ENCODE data around the gene ZBTB20.

ZBTB20 gene

DNA sequence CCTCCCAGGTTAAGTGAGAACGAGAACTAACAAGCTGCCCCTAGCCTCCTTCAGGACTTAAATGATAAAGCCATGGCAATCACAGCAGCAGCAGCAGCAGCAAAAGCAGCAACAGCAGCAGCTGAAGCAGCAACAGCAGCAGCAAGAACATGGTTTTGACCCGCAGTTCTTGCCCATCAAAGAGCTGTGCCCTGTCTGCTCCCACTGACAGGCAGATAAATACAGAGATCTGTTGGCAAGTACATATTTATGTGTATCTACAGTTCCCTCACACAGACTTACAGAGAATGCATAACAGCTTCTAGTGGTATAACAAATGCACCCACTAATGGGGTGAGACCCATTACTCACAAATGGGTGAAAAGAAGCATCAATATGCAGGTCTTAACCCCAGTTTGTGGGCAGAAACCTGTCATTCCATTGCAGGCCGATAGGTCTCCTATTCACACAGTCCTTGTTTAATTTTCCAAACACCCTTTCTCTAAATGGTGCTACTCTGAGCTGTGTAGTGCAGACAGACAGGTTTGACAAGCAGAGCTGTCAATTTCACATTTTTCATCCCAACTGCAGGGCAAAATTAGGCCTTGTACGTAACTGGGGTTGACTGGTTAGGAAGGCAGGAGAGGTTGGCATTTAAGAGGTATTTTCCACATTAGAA, 537.0 kb downstream of the ZBTB20 start:
- H3K36me3 ChIP-seq (ENCODE audit: low read length) = no peaks in the 10 kb centered on the region
- no peak overlapping the region for H3K27ac ChIP-seq (ENCODE audit: low read depth, low read length)
- no peaks in the 10 kb centered on the region for H3K27me3 ChIP-seq (ENCODE audit: low read length)

DNA sequence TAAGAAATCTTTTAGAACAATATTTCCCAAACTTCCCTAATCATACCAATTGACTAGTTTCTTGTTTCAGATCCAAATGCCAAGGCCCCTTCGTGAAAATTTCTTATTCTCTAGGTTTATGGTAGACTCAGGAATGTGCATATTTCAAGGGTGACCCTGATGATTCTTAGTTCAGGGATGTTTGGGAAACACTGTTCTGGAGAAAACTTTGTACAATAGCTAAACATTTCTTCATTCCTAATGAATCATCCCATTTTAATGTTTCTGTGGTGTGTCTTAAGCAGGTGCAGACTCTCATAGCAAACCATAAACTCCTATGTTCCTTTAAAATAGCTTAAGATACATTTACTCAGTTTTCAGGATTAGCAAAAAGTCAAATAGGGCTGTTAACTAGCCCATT, 538.8 kb downstream of the ZBTB20 start:
- Histone ChIP-seq H4K20me1 (ENCODE audit: low read depth, low read length) (no peaks in the 10 kb centered on the region), H3K27ac (ENCODE audit: low read depth, low read length) (no peak overlapping the region), H2AFZ (ENCODE audit: low read depth, low read length, severe bottlenecking) (no peak overlapping the region), H3K9ac (ENCODE audit: low read length) (no peak overlapping the region), H3K4me2 (ENCODE audit: low read depth, low read length, poor library complexity, severe bottlenecking) (no peak overlapping the region), H3K27me3 (ENCODE audit: low read length) (no peaks in the 10 kb centered on the region), H3K36me3 (ENCODE audit: low read length) (no peaks in the 10 kb centered on the region), H3K4me3 (ENCODE audit: insufficient read depth, low read length, poor library complexity, severe bottlenecking) (no peak overlapping the region), H3K79me2 (ENCODE audit: insufficient read depth, low read length) (no peaks in the 10 kb centered on the region), H3K9me3 (ENCODE audit: insufficient read depth, low read length) (no peaks in the 10 kb centered on the region), H3K9me2 (replicated peaks; ENCODE audit: insufficient read depth, low read length) (no peaks in the 10 kb centered on the region), H3F3A (ENCODE audit: insufficient read depth) (no peaks in the 10 kb centered on the region)
- TF ChIP-seq, protein P1, sequence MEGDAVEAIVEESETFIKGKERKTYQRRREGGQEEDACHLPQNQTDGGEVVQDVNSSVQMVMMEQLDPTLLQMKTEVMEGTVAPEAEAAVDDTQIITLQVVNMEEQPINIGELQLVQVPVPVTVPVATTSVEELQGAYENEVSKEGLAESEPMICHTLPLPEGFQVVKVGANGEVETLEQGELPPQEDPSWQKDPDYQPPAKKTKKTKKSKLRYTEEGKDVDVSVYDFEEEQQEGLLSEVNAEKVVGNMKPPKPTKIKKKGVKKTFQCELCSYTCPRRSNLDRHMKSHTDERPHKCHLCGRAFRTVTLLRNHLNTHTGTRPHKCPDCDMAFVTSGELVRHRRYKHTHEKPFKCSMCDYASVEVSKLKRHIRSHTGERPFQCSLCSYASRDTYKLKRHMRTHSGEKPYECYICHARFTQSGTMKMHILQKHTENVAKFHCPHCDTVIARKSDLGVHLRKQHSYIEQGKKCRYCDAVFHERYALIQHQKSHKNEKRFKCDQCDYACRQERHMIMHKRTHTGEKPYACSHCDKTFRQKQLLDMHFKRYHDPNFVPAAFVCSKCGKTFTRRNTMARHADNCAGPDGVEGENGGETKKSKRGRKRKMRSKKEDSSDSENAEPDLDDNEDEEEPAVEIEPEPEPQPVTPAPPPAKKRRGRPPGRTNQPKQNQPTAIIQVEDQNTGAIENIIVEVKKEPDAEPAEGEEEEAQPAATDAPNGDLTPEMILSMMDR (IDR thresholded peaks at IDR 0.05; ENCODE audit: insufficient read depth, low read length, poor library complexity, severe bottlenecking) = no peak
- TF ChIP-seq EZH2phosphoT487 (conservative IDR thresholded peaks at IDR 0.05; ENCODE audit: low read length) = no peak

More for the DNA sequence above, 537.0 kb downstream of the ZBTB20 start:
- Histone ChIP-seq H3K9me3 (ENCODE audit: insufficient read depth, low read length) (no peaks in the 10 kb centered on the region), H3K4me3 (ENCODE audit: insufficient read depth, low read length, poor library complexity, severe bottlenecking) (no peak overlapping the region), H3F3A (ENCODE audit: insufficient read depth) (no peaks in the 10 kb centered on the region), H3K79me2 (ENCODE audit: insufficient read depth, low read length) (no peaks in the 10 kb centered on the region), H4K20me1 (ENCODE audit: low read depth, low read length) (no peaks in the 10 kb centered on the region), H3K9ac (ENCODE audit: low read length) (no peak overlapping the region), H3K9me2 (replicated peaks; ENCODE audit: insufficient read depth, low read length) (no peaks in the 10 kb centered on the region), H3K4me2 (ENCODE audit: low read depth, low read length, poor library complexity, severe bottlenecking) (no peak overlapping the region), H2AFZ (ENCODE audit: low read depth, low read length, severe bottlenecking) (no peak overlapping the region)
- TF ChIP-seq, protein P1 (IDR thresholded peaks at IDR 0.05; ENCODE audit: insufficient read depth, low read length, poor library complexity, severe bottlenecking) = no peak
- TF ChIP-seq EZH2phosphoT487 (conservative IDR thresholded peaks at IDR 0.05; ENCODE audit: low read length) = no peak

DNA sequence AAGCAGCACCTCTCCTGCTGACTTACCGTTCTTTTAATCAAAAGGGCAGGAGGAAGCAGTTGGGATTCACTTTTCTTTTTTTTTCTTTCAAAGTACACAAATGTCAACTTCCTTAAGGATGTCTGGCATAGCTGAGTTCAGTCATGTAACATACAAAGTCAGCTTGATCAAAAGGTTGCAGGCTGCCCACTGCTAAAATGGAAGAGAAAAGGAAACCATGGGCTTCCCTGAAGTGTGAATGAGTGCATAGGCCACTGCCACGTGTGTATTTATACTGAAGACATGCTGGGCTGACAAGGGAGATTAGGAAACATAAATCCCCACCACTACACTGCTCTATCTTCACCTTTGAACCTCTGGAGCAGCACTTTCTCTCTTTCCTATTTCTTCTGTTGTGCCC, 540.8 kb downstream of the ZBTB20 start:
- no peak overlapping the region for H3K4me2 ChIP-seq (ENCODE audit: low read depth, low read length, poor library complexity, severe bottlenecking)
- no peak overlapping the region for H3K9ac ChIP-seq (ENCODE audit: low read length)
- H2AFZ ChIP-seq (ENCODE audit: low read depth, low read length, severe bottlenecking) = no peak overlapping the region
- no peaks in the 10 kb centered on the region for H3F3A ChIP-seq (ENCODE audit: insufficient read depth)
- H3K27me3 ChIP-seq (ENCODE audit: low read length) = no peaks in the 10 kb centered on the region
- H4K20me1 ChIP-seq (ENCODE audit: low read depth, low read length) = no peaks in the 10 kb centered on the region
- no peak for TF ChIP-seq EZH2phosphoT487 (conservative IDR thresholded peaks at IDR 0.05; ENCODE audit: low read length)
- TF ChIP-seq, protein P1 (IDR thresholded peaks at IDR 0.05; ENCODE audit: insufficient read depth, low read length, poor library complexity, severe bottlenecking) = no peak
- no peak overlapping the region for H3K27ac ChIP-seq (ENCODE audit: low read depth, low read length)
- H3K79me2 ChIP-seq (ENCODE audit: insufficient read depth, low read length) = no peaks in the 10 kb centered on the region
- H3K9me3 ChIP-seq (ENCODE audit: insufficient read depth, low read length) = no peaks in the 10 kb centered on the region
- no peak overlapping the region for H3K4me3 ChIP-seq (ENCODE audit: insufficient read depth, low read length, poor library complexity, severe bottlenecking)
- no peaks in the 10 kb centered on the region for H3K9me2 ChIP-seq (replicated peaks; ENCODE audit: insufficient read depth, low read length)
- no peaks in the 10 kb centered on the region for H3K36me3 ChIP-seq (ENCODE audit: low read length)

Data from SU-DHL-6 (cell line).